GM13976 (cell line): ENCODE data around the gene PYGB.
"Not testable (repeated sequence)": the region's sequence is repeated elsewhere in the genome, so short reads cannot be mapped to it uniquely, and the experiment has no call there.

Experiments
- DNase-seq: peaks from one replicate; pipeline ENCODE4 v3.0.0; 2012; ENCODE audit warnings: low spot score
- in situ Hi-C: fragments of 300-500 bp; cut with MboI; formaldehyde crosslinking; loops from one replicate; pipeline ENCODE4 v1.12.0; 2022; ENCODE audit warnings: low sequenced_read_pairs, mixed read lengths, inconsistent platforms; ENCODE audit not compliant: unreplicated experiment
- TF ChIP-seq, protein P1 (sequence below): IDR thresholded peaks from 2 replicates; pipeline ENCODE4 v1.5.1; 2012; ENCODE audit warnings: borderline replicate concordance, mild to moderate bottlenecking; ENCODE audit not compliant: insufficient read depth; ENCODE audit errors: extremely low read depth, missing control alignments, control extremely low read depth

The PYGB gene

DNA sequence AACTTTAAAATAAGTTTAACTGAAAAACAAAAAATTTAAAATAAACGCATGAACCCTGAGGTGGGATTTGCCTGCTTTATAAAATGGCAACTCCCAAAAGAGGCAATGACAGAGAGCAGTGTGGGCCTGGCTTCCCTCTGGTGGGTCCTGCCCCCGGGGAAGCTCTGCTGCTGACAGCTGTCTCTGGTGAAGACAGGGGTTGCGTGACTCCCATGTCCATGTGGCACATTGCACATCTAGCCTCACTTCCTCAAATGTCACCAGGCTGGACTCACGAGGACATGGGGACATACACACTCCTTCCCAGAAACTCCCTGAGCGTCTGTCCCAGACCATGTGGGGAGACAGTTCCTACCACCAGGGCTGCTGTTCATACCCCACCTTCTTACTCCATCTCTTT lies 76.5 kb downstream of the PYGB start:
- in situ Hi-C loops, result no loop called here
- TF ChIP-seq, protein P1, sequence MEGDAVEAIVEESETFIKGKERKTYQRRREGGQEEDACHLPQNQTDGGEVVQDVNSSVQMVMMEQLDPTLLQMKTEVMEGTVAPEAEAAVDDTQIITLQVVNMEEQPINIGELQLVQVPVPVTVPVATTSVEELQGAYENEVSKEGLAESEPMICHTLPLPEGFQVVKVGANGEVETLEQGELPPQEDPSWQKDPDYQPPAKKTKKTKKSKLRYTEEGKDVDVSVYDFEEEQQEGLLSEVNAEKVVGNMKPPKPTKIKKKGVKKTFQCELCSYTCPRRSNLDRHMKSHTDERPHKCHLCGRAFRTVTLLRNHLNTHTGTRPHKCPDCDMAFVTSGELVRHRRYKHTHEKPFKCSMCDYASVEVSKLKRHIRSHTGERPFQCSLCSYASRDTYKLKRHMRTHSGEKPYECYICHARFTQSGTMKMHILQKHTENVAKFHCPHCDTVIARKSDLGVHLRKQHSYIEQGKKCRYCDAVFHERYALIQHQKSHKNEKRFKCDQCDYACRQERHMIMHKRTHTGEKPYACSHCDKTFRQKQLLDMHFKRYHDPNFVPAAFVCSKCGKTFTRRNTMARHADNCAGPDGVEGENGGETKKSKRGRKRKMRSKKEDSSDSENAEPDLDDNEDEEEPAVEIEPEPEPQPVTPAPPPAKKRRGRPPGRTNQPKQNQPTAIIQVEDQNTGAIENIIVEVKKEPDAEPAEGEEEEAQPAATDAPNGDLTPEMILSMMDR, result no peak
- DNase-seq, result no peak

DNA sequence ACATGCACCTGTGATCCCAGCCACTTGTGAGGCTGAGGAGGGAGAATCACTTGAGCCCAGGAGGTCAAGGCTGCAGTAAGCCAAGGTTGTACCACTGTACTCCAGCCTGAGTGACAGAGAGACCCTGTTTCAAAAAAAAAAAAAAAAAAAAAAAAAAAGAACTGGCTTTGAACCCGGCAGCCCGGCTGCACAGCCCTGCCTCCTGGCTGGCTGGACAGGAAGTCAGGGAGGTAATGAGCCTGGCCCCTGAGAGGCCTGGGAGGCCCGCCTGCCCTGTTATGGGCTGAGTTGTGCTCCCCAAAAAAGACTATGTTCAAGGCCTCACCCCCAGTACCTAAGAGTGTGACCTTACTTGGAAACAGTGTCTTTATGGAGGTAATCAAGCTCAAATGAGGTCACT lies 77.2 kb downstream of the PYGB start:
- peak; percentile 6 for DNase-seq
- TF ChIP-seq, protein P1, result no peak
- in situ Hi-C loops, result no loop called here

DNA sequence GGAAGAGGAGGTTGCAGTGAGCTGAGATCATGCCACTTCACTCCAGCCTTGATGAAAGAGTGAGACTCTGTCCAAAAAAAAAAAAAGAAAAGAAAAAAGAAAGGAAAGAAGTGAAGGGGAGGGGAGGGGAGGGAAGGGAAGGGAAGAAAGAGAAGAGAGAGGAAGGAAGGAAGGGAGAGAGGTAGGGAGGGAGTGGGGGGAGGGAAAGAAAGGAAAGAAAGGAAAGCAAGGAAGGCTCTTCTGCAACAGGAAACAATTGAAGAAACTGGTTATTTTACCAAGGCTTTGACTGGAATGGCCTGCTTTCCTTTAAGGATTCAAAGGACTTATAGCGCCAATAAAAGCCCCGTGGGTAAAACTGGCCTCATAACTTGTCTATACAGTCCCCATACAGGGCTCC lies 78.1 kb downstream of the PYGB start:
- TF ChIP-seq, protein P1, result no peak
- DNase-seq, result no peak
- in situ Hi-C loops, result no loop called here

DNA sequence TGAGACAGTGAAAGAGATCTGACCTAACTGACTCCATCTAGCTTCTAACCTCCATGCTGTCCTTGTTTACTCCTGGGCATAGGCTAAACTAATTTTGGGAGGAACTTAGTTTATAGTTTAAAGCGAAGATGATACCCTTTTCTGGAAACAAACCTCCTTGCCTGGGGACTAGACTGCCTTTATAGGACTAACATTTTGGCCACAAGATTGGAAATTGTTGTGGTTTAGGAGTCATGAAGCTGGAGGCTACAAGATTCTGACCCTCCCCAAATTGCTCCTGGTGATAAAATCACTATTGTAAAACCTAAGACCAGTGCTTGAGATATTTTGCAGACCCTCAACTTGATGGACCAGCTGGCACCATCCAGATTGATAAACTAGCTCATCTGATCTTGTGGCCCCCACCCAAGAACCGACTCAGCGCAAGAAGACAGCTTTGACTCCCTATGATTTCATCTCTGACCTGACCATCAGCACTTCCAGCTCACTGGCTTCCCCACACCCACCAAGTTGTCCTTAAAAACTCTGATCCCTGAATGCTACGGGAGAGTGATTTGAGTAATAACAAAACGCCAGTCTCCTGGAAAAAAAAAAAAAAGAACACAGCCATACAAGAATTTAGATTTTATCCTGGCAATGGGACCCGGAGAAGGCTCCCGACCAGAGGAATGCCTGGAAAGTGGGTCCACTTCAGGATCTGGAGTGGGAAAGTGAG lies 79.8 kb downstream of the PYGB start:
- TF ChIP-seq, protein P1, result no peak
- no peak for DNase-seq
- in situ Hi-C loops, result no loop called here

DNA sequence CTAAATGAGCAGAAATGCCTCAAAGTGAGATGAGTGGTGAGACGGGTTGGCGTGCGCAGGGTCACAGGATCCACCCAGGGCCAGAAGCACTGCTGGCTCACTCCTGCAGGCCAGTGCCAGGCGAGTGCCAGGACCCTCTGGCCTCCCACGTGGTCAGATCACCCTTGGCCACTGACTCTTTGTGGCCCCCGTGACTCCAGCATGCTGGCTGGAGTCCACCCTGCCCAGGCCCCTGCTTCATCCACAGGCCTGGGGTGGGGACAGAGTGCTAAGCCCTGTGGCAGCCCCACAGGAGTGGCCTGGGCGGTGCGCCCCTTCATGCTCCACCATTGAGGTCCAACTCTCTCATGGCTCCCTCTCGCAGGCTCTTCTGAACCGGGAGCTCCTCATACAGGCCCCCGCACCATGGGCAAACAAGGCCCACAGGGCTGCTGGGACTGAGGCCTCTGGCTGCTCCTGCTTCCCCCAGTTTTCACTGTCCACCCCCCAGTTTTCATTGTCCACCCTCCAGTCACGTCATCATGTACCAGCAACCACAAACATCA lies 81.1 kb downstream of the PYGB start:
- DNase-seq, result no peak
- TF ChIP-seq, protein P1, result no peak
- in situ Hi-C loops, result no loop called here

DNA sequence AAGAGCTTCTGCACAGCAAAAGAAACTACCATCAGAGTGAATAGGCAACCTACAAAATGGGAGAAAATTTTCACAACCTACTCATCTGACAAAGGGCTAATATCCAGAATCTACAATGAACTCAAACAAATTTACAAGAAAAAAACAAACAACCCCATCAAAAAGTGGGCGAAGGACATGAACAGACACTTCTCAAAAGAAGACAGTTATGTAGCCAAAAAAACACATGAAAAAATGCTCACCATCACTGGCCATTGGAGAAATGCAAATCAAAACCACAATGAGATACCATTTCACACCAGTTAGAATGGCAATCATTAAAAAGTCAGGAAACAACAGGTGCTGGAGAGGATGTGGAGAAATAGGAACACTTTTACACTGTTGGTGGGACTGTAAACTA lies 87.1 kb downstream of the PYGB start:
- DNase-seq, in situ Hi-C loops: not testable (repeated sequence)

DNA sequence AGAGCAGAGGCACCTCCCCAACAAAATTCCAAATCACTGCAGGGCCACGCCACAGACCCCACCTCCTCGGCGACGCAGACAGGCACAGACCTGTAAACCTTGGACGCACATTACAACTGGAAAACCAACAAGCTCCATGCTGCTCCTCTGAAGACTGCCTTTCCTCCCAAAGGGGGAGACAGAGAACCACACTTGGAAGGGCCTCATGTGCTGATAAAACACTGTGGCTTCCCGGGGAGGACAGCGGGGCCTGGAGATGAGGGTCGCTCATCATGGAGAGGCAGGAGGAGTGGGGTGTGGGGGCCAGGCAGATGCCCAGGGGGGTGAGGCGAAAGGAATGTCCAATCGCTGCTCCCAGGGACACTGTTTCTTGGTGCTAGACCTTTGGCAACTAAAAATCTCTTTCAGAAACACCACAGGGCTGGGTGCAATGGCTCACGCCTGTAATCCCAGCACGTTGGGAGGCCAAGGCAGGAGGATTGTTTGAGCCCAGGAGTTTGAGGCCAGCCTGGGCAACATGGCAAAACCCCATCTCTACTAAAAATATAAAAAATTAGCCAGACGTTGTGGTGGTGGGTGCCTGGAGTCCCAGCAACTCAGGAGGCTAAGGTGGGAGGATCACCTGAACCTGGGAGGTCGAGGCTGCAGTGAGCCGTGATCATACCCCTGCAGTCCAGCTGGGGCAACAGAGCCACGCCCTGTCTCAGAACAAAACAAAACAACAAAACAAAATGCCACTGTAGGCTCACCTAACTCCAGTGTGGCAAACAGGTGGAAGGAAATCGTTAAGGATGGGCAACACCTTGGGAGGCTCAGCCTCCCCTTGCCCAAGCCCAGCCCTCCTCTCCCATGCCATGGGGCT lies 88.9 kb downstream of the PYGB start:
- DNase-seq, result peak; percentile 6
- in situ Hi-C loops, result no loop called here
- TF ChIP-seq, protein P1, result no peak
